SK-N-SH treated with all-trans-retinoic acid at 6 μM for 48 hours (cell line): ENCODE results near the gene SMIM29.

ENCODE experiments used
- ATAC-seq: fragments of 200-7000 bp; cut with Tn5 transposase; 3 replicates; pipeline ENCODE4 v1.9.1; 2020; ENCODE audit warnings: mild to moderate bottlenecking, moderate library complexity
- ARNTL ChIP-seq: fragments of 450-650 bp; formaldehyde crosslinking; IDR thresholded peaks from 2 replicates; pipeline ENCODE4 v1.5.0; 2020; ENCODE audit warnings: low read depth, mild to moderate bottlenecking, moderate library complexity, borderline replicate concordance
- BACH2 ChIP-seq: fragments of 250-450 bp; sonication (Bioruptor Pico); IDR thresholded peaks from 2 replicates; pipeline ENCODE4 v1.9.0; 2021; ENCODE audit warnings: mild to moderate bottlenecking, borderline replicate concordance
- CREB5 ChIP-seq: fragments of 250-450 bp; sonication (Bioruptor Pico); IDR thresholded peaks from 2 replicates; pipeline ENCODE4 v1.5.1; 2020; ENCODE audit warnings: low read depth, mild to moderate bottlenecking, moderate library complexity
- CSDC2 ChIP-seq: fragments of 250-450 bp; sonication (Bioruptor Pico); IDR thresholded peaks from 2 replicates; pipeline ENCODE4 v1.5.0; 2020; ENCODE audit warnings: mild to moderate bottlenecking, moderate library complexity
- CSRNP3 ChIP-seq: fragments of 250-450 bp; sonication (Bioruptor Pico); IDR thresholded peaks from 2 replicates; pipeline ENCODE4 v1.5.1; 2021; ENCODE audit warnings: mild to moderate bottlenecking, moderate library complexity
- ESRRG ChIP-seq: fragments of 250-450 bp; sonication (Bioruptor Pico); IDR thresholded peaks from 2 replicates; pipeline ENCODE4 v1.6.1; 2021; ENCODE audit warnings: mild to moderate bottlenecking
- GLIS3 ChIP-seq: fragments of 250-450 bp; sonication (Bioruptor Pico); IDR thresholded peaks from 2 replicates; pipeline ENCODE4 v1.5.0; 2020; ENCODE audit warnings: mild to moderate bottlenecking, moderate library complexity
- ISL1 ChIP-seq: fragments of 250-450 bp; sonication (Bioruptor Pico); IDR thresholded peaks from 2 replicates; pipeline ENCODE4 v2.1.2; 2022; ENCODE audit warnings: mild to moderate bottlenecking, moderate library complexity
- PATZ1 ChIP-seq: fragments of 250-450 bp; sonication (Bioruptor Pico); IDR thresholded peaks from 2 replicates; pipeline ENCODE4 v1.8.0; 2020; ENCODE audit warnings: mild to moderate bottlenecking, moderate library complexity, borderline replicate concordance
- PPARA ChIP-seq: fragments of 250-450 bp; sonication (Bioruptor Pico); IDR thresholded peaks from 2 replicates; pipeline ENCODE4 v1.5.0; 2020; ENCODE audit warnings: mild to moderate bottlenecking, borderline replicate concordance
- RARB ChIP-seq: fragments of 250-450 bp; sonication (Bioruptor Pico); IDR thresholded peaks from 2 replicates; pipeline ENCODE4 v1.8.0; 2021; ENCODE audit warnings: mild to moderate bottlenecking, moderate library complexity
- SNAI2 ChIP-seq: fragments of 250-450 bp; sonication (Bioruptor Pico); IDR thresholded peaks from 2 replicates; pipeline ENCODE4 v1.5.0; 2020; ENCODE audit warnings: mild to moderate bottlenecking, moderate library complexity
- TCF4 ChIP-seq: fragments of 250-450 bp; sonication (Bioruptor Pico); IDR thresholded peaks from 2 replicates; pipeline ENCODE4 v1.8.0; 2021; ENCODE audit warnings: mild to moderate bottlenecking, moderate library complexity, borderline replicate concordance
- TOX ChIP-seq: fragments of 250-450 bp; sonication (Bioruptor Pico); IDR thresholded peaks from 2 replicates; pipeline ENCODE4 v1.8.0; 2021; ENCODE audit warnings: mild to moderate bottlenecking, moderate library complexity, borderline replicate concordance
- ZC3H10 ChIP-seq: fragments of 250-450 bp; sonication (Bioruptor Pico); IDR thresholded peaks from 2 replicates; pipeline ENCODE4 v1.5.1; 2021; ENCODE audit warnings: mild to moderate bottlenecking, moderate library complexity
- ZFP3 ChIP-seq: fragments of 250-450 bp; sonication (Bioruptor Pico); IDR thresholded peaks from 2 replicates; pipeline ENCODE4 v1.5.0; 2020; ENCODE audit warnings: mild to moderate bottlenecking, moderate library complexity
- ZNF565 ChIP-seq: fragments of 450-650 bp; formaldehyde crosslinking; conservative IDR thresholded peaks from 2 replicates; pipeline ENCODE4 v1.5.0; 2020; ENCODE audit warnings: low read depth, mild to moderate bottlenecking, moderate library complexity
- ZNF70 ChIP-seq: fragments of 450-650 bp; formaldehyde crosslinking; IDR thresholded peaks from 2 replicates; pipeline ENCODE4 v1.5.0; 2020; ENCODE audit warnings: mild to moderate bottlenecking, moderate library complexity
- TF ChIP-seq, protein P1 (sequence below): fragments of 250-450 bp; sonication (Bioruptor Pico); IDR thresholded peaks from 2 replicates; pipeline ENCODE4 v1.5.0; 2020; ENCODE audit warnings: mild to moderate bottlenecking, moderate library complexity
- TF ChIP-seq, protein P2 (sequence below): fragments of 250-450 bp; sonication (Bioruptor Pico); IDR thresholded peaks from 2 replicates; pipeline ENCODE4 v1.8.0; 2021; ENCODE audit warnings: low read depth, mild to moderate bottlenecking, moderate library complexity, borderline replicate concordance

SMIM29 gene

DNA sequence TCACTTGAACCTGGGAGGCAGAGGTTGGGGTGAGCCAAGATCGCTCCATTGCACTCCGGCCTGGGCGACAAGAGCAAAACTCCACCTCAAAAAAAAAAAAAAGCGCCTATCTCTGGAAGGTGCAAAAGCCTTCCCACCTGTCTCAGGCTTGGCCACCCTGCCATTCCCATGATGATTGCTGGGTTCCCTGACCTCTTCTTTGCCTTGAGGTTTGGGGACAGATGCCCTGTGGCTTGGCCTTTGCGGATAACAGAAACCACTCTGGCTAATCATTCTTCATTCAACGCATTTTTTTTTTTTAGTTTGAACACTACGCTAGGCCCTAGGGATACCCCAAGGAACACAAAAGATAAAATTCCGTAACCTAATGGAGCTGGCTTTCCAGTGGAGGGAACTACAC lies 18.9 kb downstream of the SMIM29 start:
- ATAC-seq, result no peak
- TF ChIP-seq ZFP3 (CRISPR knock-in tag) (no peak), PATZ1 (CRISPR knock-in tag) (no peak), ZC3H10 (CRISPR knock-in tag) (no peak), PPARA (no peak), ESRRG (CRISPR knock-in tag) (no peak), CSDC2 (no peak), CREB5 (CRISPR knock-in tag) (no peak), ARNTL (CRISPR knock-in tag) (no peak), ZNF565 (no peak), RARB (no peak), BACH2 (CRISPR knock-in tag) (no peak), TOX (CRISPR knock-in tag) (no peak), TCF4 (CRISPR knock-in tag) (no peak), ISL1 (no peak), CSRNP3 (CRISPR knock-in tag) (no peak), ZNF70 (CRISPR knock-in tag) (no peak), GLIS3 (CRISPR knock-in tag) (no peak)
- TF ChIP-seq, protein P1, sequence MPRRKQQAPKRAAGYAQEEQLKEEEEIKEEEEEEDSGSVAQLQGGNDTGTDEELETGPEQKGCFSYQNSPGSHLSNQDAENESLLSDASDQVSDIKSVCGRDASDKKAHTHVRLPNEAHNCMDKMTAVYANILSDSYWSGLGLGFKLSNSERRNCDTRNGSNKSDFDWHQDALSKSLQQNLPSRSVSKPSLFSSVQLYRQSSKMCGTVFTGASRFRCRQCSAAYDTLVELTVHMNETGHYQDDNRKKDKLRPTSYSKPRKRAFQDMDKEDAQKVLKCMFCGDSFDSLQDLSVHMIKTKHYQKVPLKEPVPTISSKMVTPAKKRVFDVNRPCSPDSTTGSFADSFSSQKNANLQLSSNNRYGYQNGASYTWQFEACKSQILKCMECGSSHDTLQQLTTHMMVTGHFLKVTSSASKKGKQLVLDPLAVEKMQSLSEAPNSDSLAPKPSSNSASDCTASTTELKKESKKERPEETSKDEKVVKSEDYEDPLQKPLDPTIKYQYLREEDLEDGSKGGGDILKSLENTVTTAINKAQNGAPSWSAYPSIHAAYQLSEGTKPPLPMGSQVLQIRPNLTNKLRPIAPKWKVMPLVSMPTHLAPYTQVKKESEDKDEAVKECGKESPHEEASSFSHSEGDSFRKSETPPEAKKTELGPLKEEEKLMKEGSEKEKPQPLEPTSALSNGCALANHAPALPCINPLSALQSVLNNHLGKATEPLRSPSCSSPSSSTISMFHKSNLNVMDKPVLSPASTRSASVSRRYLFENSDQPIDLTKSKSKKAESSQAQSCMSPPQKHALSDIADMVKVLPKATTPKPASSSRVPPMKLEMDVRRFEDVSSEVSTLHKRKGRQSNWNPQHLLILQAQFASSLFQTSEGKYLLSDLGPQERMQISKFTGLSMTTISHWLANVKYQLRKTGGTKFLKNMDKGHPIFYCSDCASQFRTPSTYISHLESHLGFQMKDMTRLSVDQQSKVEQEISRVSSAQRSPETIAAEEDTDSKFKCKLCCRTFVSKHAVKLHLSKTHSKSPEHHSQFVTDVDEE (CRISPR knock-in tag), result no peak

GRCh38 chr6:34227761-34228421 lies 20.9 kb downstream of the SMIM29 start:
- ATAC-seq, result no peak
- no peak for TF ChIP-seq ISL1
- TF ChIP-seq CREB5 (CRISPR knock-in tag), result no peak
- TF ChIP-seq ARNTL (CRISPR knock-in tag), result no peak
- TF ChIP-seq ZNF70 (CRISPR knock-in tag), result no peak
- no peak for TF ChIP-seq ZFP3 (CRISPR knock-in tag)
- no peak for TF ChIP-seq ZNF565
- TF ChIP-seq, protein P1 (CRISPR knock-in tag), result no peak
- no peak for TF ChIP-seq RARB
- no peak for TF ChIP-seq PATZ1 (CRISPR knock-in tag)
- no peak for TF ChIP-seq BACH2 (CRISPR knock-in tag)
- TF ChIP-seq ZC3H10 (CRISPR knock-in tag), result no peak
- TF ChIP-seq PPARA, result no peak
- TF ChIP-seq SNAI2, result no peak
- no peak for TF ChIP-seq TOX (CRISPR knock-in tag)
- no peak for TF ChIP-seq CSRNP3 (CRISPR knock-in tag)
- no peak for TF ChIP-seq CSDC2
- TF ChIP-seq, protein P2, sequence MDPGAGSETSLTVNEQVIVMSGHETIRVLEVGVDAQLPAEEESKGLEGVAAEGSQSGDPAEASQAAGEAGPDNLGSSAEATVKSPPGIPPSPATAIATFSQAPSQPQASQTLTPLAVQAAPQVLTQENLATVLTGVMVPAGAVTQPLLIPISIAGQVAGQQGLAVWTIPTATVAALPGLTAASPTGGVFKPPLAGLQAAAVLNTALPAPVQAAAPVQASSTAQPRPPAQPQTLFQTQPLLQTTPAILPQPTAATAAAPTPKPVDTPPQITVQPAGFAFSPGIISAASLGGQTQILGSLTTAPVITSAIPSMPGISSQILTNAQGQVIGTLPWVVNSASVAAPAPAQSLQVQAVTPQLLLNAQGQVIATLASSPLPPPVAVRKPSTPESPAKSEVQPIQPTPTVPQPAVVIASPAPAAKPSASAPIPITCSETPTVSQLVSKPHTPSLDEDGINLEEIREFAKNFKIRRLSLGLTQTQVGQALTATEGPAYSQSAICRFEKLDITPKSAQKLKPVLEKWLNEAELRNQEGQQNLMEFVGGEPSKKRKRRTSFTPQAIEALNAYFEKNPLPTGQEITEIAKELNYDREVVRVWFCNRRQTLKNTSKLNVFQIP (CRISPR knock-in tag), result no peak
